ENCODE measurements around the gene NRXN3.

Gene NRXN3

DNA sequence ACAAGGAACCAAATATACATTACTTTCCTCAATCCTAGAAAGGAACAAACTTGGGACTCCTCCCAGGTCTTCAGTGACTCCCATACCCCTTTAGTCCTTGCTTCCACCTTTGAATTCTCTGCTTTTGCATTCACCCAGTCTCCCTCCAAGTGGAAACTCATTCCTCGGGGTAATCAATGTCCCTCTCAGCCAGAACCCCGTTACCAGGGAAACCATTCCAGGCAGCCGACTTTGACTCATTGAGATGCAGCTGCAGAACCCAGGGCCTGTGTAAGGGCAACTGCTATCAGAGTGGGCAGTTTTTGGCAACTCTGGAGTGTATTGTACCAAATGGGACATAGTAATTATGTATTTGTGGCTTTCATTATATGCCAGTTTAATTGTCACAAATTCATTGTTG, 186.2 kb downstream of the NRXN3 start:
- Histone ChIP-seq H3K27ac (ENCODE audit: extremely low read depth, low read depth, low read length) (no peak overlapping the region), H3K4me1 (ENCODE audit: control insufficient read depth, insufficient read depth, low read length) (no peaks in the 10 kb centered on the region), H3K4me3 (ENCODE audit: low read depth, low read length) (no peak overlapping the region), H3K9me3 (ENCODE audit: control insufficient read depth, insufficient read depth, low read depth, low read length) (no peaks in the 10 kb centered on the region), H3K36me3 (ENCODE audit: control insufficient read depth in 2 of 2, insufficient read depth in 1 of 2, low read length in 2 of 2) (no peaks in the 10 kb centered on the region)
- ChIA-PET POLR2A (no interaction called here), CTCF (no interaction called here)
- TF ChIP-seq ZNF211 (tag by site-specific recombination; IDR thresholded peaks at IDR 0.05; ENCODE audit: low read depth) (no peak), ZNF621 (tag by site-specific recombination; IDR thresholded peaks at IDR 0.05) (no peak), ZNF791 (tag by site-specific recombination; IDR thresholded peaks at IDR 0.05) (no peak), BCL11A (tag by site-specific recombination; IDR thresholded peaks at IDR 0.05; ENCODE audit: low read depth) (no peak), ZNF623 (tag by site-specific recombination; IDR thresholded peaks at IDR 0.05) (no peak), EGR2 (tag by site-specific recombination; IDR thresholded peaks at IDR 0.05; ENCODE audit: low read depth) (no peak), ZNF280C (tag by site-specific recombination; IDR thresholded peaks at IDR 0.05) (no peak), WT1 (tag by site-specific recombination; IDR thresholded peaks at IDR 0.05) (no peak), ZFHX2 (tag by site-specific recombination; conservative IDR thresholded peaks at IDR 0.05) (no peak), MEIS1 (CRISPR knock-in tag; IDR thresholded peaks at IDR 0.05; ENCODE audit: borderline replicate concordance) (no peak)
- TF ChIP-seq, protein P1, sequence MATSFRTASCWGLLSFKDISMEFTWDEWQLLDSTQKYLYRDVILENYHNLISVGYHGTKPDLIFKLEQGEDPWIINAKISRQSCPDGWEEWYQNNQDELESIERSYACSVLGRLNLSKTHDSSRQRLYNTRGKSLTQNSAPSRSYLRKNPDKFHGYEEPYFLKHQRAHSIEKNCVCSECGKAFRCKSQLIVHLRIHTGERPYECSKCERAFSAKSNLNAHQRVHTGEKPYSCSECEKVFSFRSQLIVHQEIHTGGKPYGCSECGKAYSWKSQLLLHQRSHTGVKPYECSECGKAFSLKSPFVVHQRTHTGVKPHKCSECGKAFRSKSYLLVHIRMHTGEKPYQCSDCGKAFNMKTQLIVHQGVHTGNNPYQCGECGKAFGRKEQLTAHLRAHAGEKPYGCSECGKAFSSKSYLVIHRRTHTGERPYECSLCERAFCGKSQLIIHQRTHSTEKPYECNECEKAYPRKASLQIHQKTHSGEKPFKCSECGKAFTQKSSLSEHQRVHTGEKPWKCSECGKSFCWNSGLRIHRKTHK (tag by site-specific recombination; IDR thresholded peaks at IDR 0.05): no peak
- TF ChIP-seq, protein P2, sequence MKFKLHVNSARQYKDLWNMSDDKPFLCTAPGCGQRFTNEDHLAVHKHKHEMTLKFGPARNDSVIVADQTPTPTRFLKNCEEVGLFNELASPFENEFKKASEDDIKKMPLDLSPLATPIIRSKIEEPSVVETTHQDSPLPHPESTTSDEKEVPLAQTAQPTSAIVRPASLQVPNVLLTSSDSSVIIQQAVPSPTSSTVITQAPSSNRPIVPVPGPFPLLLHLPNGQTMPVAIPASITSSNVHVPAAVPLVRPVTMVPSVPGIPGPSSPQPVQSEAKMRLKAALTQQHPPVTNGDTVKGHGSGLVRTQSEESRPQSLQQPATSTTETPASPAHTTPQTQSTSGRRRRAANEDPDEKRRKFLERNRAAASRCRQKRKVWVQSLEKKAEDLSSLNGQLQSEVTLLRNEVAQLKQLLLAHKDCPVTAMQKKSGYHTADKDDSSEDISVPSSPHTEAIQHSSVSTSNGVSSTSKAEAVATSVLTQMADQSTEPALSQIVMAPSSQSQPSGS (tag by site-specific recombination; IDR thresholded peaks at IDR 0.05; ENCODE audit: low read depth): no peak
- TF ChIP-seq, protein P3, sequence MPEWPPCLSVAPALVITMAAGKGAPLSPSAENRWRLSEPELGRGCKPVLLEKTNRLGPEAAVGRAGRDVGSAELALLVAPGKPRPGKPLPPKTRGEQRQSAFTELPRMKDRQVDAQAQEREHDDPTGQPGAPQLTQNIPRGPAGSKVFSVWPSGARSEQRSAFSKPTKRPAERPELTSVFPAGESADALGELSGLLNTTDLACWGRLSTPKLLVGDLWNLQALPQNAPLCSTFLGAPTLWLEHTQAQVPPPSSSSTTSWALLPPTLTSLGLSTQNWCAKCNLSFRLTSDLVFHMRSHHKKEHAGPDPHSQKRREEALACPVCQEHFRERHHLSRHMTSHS (tag by site-specific recombination; IDR thresholded peaks at IDR 0.05): no peak

- no peak overlapping the region for H3K27ac ChIP-seq (ENCODE audit: extremely low read depth, low read depth, low read length)
- ChIA-PET POLR2A (no interaction called here), CTCF (no interaction called here)
- H3K9me3 ChIP-seq (ENCODE audit: control insufficient read depth, insufficient read depth, low read depth, low read length): no peaks in the 10 kb centered on the region
- H3K36me3 ChIP-seq (ENCODE audit: control insufficient read depth in 2 of 2, insufficient read depth in 1 of 2, low read length in 2 of 2): no peaks in the 10 kb centered on the region
- H3K4me3 ChIP-seq (ENCODE audit: low read depth, low read length): no peak overlapping the region
- no peaks in the 10 kb centered on the region for H3K4me1 ChIP-seq (ENCODE audit: control insufficient read depth, insufficient read depth, low read length)
- TF ChIP-seq ZNF133 (tag by site-specific recombination; IDR thresholded peaks at IDR 0.05): no peak
- TF ChIP-seq ZBTB49 (tag by site-specific recombination; IDR thresholded peaks at IDR 0.05; ENCODE audit: low read depth): no peak
- TF ChIP-seq SCRT1 (tag by site-specific recombination; IDR thresholded peaks at IDR 0.05; ENCODE audit: borderline replicate concordance): no peak
- no peak for TF ChIP-seq ZNF16 (tag by site-specific recombination; IDR thresholded peaks at IDR 0.05; ENCODE audit: low read depth)
- TF ChIP-seq ZNF514 (tag by site-specific recombination; IDR thresholded peaks at IDR 0.05): no peak
- no peak for TF ChIP-seq ZNF701 (tag by site-specific recombination; IDR thresholded peaks at IDR 0.05)
- TF ChIP-seq, protein P4, sequence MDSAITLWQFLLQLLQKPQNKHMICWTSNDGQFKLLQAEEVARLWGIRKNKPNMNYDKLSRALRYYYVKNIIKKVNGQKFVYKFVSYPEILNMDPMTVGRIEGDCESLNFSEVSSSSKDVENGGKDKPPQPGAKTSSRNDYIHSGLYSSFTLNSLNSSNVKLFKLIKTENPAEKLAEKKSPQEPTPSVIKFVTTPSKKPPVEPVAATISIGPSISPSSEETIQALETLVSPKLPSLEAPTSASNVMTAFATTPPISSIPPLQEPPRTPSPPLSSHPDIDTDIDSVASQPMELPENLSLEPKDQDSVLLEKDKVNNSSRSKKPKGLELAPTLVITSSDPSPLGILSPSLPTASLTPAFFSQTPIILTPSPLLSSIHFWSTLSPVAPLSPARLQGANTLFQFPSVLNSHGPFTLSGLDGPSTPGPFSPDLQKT (IDR thresholded peaks at IDR 0.05; ENCODE audit: borderline replicate concordance, low read depth, low read length): no peak
- no peak for TF ChIP-seq ZNF571 (tag by site-specific recombination; IDR thresholded peaks at IDR 0.05)
- no peak for TF ChIP-seq ZNF548 (tag by site-specific recombination; IDR thresholded peaks at IDR 0.05)
- TF ChIP-seq SCRT2 (tag by site-specific recombination; IDR thresholded peaks at IDR 0.05): no peak
- no peak for TF ChIP-seq SP3 (tag by site-specific recombination; IDR thresholded peaks at IDR 0.05)
- TF ChIP-seq, protein P5, sequence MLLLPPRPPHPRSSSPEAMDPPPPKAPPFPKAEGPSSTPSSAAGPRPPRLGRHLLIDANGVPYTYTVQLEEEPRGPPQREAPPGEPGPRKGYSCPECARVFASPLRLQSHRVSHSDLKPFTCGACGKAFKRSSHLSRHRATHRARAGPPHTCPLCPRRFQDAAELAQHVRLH (tag by site-specific recombination; IDR thresholded peaks at IDR 0.05): no peak
- TF ChIP-seq ZBTB20 (tag by site-specific recombination; IDR thresholded peaks at IDR 0.05): no peak
- no peak for TF ChIP-seq ZNF610 (tag by site-specific recombination; IDR thresholded peaks at IDR 0.05; ENCODE audit: borderline replicate concordance)
Observed at GRCh38 chr14:78358591-78358990, 188.4 kb downstream of the NRXN3 start.
